CD4-positive, alpha-beta T cell treated with Interleukin-10 for 1 hour (primary cell): Measurements from ENCODE around the gene IDI1.

Experiments
- DNase-seq: peaks from one replicate; pipeline ENCODE4 v3.0.0-alpha.2; 2020

The IDI1 gene

DNA sequence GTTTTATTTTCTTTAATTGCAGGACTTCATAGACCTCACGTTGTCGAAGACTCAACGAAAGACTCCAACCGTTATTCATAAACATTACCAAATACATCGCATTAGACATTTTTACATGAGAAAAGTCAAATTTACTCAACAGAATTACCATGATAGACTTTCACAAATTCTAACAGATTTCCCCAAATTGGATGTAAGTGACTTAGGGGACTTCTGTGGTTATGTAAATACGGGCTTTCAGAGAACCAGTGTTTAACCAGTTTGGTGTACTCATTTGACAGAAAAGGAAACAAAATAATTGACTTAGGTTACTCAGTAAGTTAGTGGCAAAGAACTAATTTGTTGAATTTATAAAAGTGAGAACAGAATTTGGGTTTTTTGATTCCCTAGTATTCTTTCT lies 56.5 kb downstream of the IDI1 start:
- DNase-seq = no peak

DNA sequence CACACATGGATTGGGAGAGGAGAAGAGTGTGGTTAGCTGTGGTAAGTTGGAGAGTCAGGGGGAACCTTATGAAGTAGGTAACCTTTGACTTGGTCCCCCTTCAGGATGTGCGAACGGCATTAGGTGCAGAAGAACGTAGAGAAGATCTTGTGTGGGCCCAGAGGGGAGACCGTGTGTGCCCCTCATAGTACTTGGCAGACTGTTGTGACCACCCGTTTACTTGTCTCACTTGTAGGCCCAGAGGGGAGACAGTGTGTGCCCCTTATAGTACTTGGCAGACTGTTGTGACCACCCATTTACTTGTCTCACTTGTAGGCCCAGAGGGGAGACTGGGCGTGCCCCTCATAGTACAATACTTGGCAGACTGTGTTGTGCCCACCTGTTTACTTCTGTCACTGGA lies 58.1 kb downstream of the IDI1 start:
- no peak for DNase-seq
